ENCODE measurements around the gene GREB1L. TPM values are rescaled to one million over a fixed set of nuclear protein-coding genes. Genes with fewer than 3 reads are reported as not detected.

GREB1L gene
- total and polyA plus RNA-seq, 2 of the 13 experiments (the other 11 are each of a cell fraction or from before 2014, with no cell fraction given) = 0.17 to 0.66 TPM

GRCh38 chr18:21451851-21452250 lies 209.8 kb downstream of the GREB1L start:
- no peak overlapping the region for H3K27ac ChIP-seq (ENCODE audit: extremely low read length, insufficient read depth, low read length)
- 0 out of 2 replicates have a peak, but pooled peaks cover 2% of the 10 kb centered on the region for H3K4me1 ChIP-seq (ENCODE audit: insufficient read depth, low read length)
- in situ Hi-C loops (cut with HindIII; ENCODE audit: extremely low pct_ligation_motif_present, low pct_unique_long_range_greater_than_20kb) (no loop called here), intact Hi-C loops (cut with micrococcal nuclease; ENCODE audit: unreplicated experiment) (no loop called here)
- BruUV-seq (replicated peaks) = no TSS peak
- no peaks in the 10 kb centered on the region for H3K36me3 ChIP-seq (replicated peaks in 1 of 2; ENCODE audit: control insufficient read depth in 1 of 2, insufficient read depth in 2 of 2, low read length in 2 of 2)
- ATAC-seq = no peak
- WGBS (ENCODE audit: low lambda C conversion rate) = 31% methylated on average over 2 of the region's 2 CpGs
- DNase-seq (ENCODE audit: low spot score) = no peak
- H3K79me2 ChIP-seq (ENCODE audit: insufficient read depth, low read length) = no peaks in the 10 kb centered on the region
- no peaks in the 10 kb centered on the region; a peak in 1 of 5 replicates for H3K27me3 ChIP-seq (ENCODE audit: control insufficient read depth in 1 of 2, insufficient read depth in 2 of 2, low read length in 2 of 2)
- H4K20me1 ChIP-seq (ENCODE audit: insufficient read depth, low read length) = no peaks in the 10 kb centered on the region
- TF ChIP-seq RELA (CRISPR knock-in tag; IDR thresholded peaks at IDR 0.05) (no peak), FOXO1 (CRISPR knock-in tag; IDR thresholded peaks at IDR 0.05) (no peak), U2AF1 (optimal IDR thresholded peaks at IDR 0.05; ENCODE audit: low read depth, low read length) (no peak), ZNF292 (CRISPR knock-in tag; IDR thresholded peaks at IDR 0.05; ENCODE audit: borderline replicate concordance, low read depth) (no peak), ZFY (CRISPR knock-in tag; IDR thresholded peaks at IDR 0.05) (no peak), ZNF670 (CRISPR knock-in tag; IDR thresholded peaks at IDR 0.05; ENCODE audit: borderline replicate concordance) (no peak), AGO2 (optimal IDR thresholded peaks at IDR 0.05; ENCODE audit: low read depth, low read length) (no peak), AFF4 (CRISPR knock-in tag; IDR thresholded peaks at IDR 0.05) (no peak), TFDP2 (CRISPR knock-in tag; IDR thresholded peaks at IDR 0.05) (no peak)
- ChIA-PET CTCF (ENCODE audit: low intra/inter-chr PET ratio, low total read pairs) (no interaction called here), POLR2A (no interaction called here)
- H3K4me3 ChIP-seq (replicated peaks in 1 of 3; ENCODE audit: insufficient read depth in 1 of 3, low read depth in 2 of 3, low read length in 3 of 3) = no peak overlapping the region
- no peak overlapping the region for H3K9ac ChIP-seq (ENCODE audit: insufficient read depth, low read depth, low read length)
- H3K9me3 ChIP-seq (ENCODE audit: low read length) = no peaks in the 10 kb centered on the region
- no peak for FAIRE-seq
- H3K4me2 ChIP-seq (ENCODE audit: low read depth, low read length) = no peak overlapping the region
- no peak overlapping the region for H2AFZ ChIP-seq (ENCODE audit: low read length)

Data from HepG2 (cell line).